Left colon (tissue), 2 donors: ENCODE data around the gene CDH23. TPM values are rescaled to one million over a fixed set of nuclear protein-coding genes. Genes with fewer than 3 reads are reported as not detected.

Experiments
- ATAC-seq: fragments of 200-7000 bp; cut with Tn5 transposase; one replicate; pipeline ENCODE4 v1.9.1; 2020; ENCODE audit warnings: mild to moderate bottlenecking, moderate library complexity
- DNase-seq, 2 donors: peaks; one replicate each; pipeline ENCODE4 v3.0.0-alpha.2; 2020
- intact Hi-C, 2 donors: fragments of 100-400 bp; cut with DNase I in 1 of 2; cut with micrococcal nuclease in 1 of 2; formaldehyde crosslinking; loops; one replicate each; pipeline versions ENCODE4 v1.11.2 to v1.14.0; 2022; cut with DNase I, micrococcal nuclease
- total RNA-seq, 2 donors: library from RNA; stranded (reverse); fragmentation: NEBNext Ultra II Directional; extraction: Animal tissue kit (Norgen Biotek cat#: 25700); gene quantifications; one replicate each; pipeline ENCODE4 v1.2.1, GENCODE V29; 2021
- donor health status: DM: no; HTN: no; CAD: no.
- donor health status: DM: yes; HTN: yes; CAD: no.

CDH23 gene
- total RNA-seq, 2 donors from 2014 or later = 2.2 to 2.5 TPM

GRCh38 chr10:71829896-71830295, 433.2 kb downstream of the CDH23 start:
- DNase-seq = no peak
- no peak for ATAC-seq
- intact Hi-C loops = loop anchor here in 1 of 2 donors (10.0 kb wide), 1 partner anchor 65 kb away; no protein-coding TSS in a partner anchor

- intact Hi-C loops = loop anchor here in 1 of 2 donors (10.0 kb wide), 1 partner anchor 64 kb away; no protein-coding TSS in a partner anchor
- no peak for DNase-seq
- no peak for ATAC-seq
Observed at GRCh38 chr10:71830726-71831125, 434.0 kb downstream of the CDH23 start.

GRCh38 chr10:71831646-71832552, 435.2 kb downstream of the CDH23 start:
- intact Hi-C loops = loop anchor here in 1 of 2 donors (10.0 kb wide), 1 partner anchor 63 kb away; no protein-coding TSS in a partner anchor
- ATAC-seq = peak; percentile 85
- DNase-seq = no peak

DNA sequence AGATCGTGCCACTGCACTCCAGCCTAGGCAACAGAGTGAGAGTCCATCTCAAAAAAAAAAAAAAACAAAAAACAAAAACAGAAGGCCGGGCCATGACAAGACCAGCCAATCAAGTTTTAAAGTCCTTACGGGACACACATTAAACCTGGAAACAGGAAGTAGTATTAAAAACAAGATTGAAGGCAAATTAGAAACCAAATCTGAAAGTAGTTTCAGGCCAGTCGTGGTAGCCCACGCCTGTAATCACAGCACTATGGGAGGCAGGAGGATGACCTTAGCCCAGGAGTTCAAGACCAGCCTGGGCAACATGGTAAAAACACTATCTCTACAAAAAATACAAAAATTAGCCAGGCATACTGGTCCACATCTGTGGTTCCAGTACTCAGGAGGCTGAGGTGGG, 436.2 kb downstream of the CDH23 start:
- DNase-seq = no peak
- ATAC-seq = peak; percentile 48
- intact Hi-C loops = loop anchor here in 1 of 2 donors (10.0 kb wide), 1 partner anchor 62 kb away; no protein-coding TSS in a partner anchor

DNA sequence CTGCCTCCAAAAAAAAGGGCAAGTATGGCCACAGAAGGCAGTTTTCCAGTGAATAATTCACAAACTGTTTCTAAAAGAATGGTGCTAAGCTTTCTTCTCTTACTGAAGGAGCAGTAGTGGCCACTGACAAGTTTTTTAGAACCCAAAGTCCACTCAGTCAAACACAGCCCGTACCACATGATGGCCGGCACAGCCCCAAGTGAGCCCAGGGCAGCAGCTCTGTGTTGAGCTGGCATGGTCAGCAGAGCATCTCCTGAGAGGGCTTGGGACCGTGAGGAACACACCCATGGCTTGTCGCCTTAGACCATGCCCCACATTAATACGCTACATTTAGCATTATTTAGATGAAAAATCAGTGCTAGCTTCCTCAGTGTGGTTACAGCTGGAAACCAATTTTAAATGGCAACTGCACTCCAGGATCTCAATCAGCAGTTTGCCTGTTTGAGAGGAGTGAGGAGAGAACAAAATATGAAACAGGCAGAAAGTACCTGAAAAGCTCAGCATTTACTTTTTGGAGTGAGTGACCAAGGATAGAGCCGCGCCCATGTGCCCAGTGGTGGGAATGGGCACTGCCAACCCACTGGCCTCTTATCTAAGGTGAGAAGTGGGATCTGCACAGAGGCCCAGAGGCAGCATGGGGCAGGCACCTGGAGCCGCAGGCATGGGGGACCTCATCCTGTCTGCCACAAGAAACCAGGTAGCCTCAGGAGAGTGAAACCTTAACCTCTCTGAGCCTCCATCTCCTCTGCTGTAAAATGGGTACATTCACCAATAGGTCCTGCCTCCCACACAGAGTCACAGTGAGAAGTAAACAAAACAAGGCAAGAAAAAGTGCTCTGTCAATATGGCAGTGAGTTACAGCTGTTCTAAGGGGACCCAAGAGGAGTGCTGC, 437.0 kb downstream of the CDH23 start:
- intact Hi-C loops = loop anchor here in 1 of 2 donors (10.0 kb wide), 1 partner anchor 61 kb away; no protein-coding TSS in a partner anchor
- no peak for DNase-seq
- ATAC-seq = no peak

GRCh38 chr10:71834343-71834674, 437.6 kb downstream of the CDH23 start:
- intact Hi-C loops = loop anchor here in 1 of 2 donors (10.0 kb wide), 1 partner anchor 60 kb away; no protein-coding TSS in a partner anchor
- DNase-seq = no peak
- no peak for ATAC-seq

GRCh38 chr10:71835671-71836595, 439.2 kb downstream of the CDH23 start:
- DNase-seq = peak in 1 of 2 donors; percentile 49

GRCh38 chr10:71836596-71836974, 439.9 kb downstream of the CDH23 start:
- DNase-seq = no peak
- intact Hi-C loops = loop anchor here in 1 of 2 donors (10.0 kb wide), 1 partner anchor 58 kb away; no protein-coding TSS in a partner anchor
- no peak for ATAC-seq

More at GRCh38 chr10:71835671-71836595, 439.2 kb downstream of the CDH23 start:
- no peak for ATAC-seq
- intact Hi-C loops = loop anchor here in 1 of 2 donors (10.0 kb wide), 1 partner anchor 59 kb away; no protein-coding TSS in a partner anchor

GRCh38 chr10:71837098-71837827, 440.5 kb downstream of the CDH23 start:
- DNase-seq (no peak), ATAC-seq (no peak)
- intact Hi-C loops = loop anchor here in 1 of 2 donors (10.0 kb wide), 1 partner anchor 58 kb away; no protein-coding TSS in a partner anchor

GRCh38 chr10:71838264-71839211, 441.8 kb downstream of the CDH23 start:
- peak; percentile 49 for ATAC-seq

DNA sequence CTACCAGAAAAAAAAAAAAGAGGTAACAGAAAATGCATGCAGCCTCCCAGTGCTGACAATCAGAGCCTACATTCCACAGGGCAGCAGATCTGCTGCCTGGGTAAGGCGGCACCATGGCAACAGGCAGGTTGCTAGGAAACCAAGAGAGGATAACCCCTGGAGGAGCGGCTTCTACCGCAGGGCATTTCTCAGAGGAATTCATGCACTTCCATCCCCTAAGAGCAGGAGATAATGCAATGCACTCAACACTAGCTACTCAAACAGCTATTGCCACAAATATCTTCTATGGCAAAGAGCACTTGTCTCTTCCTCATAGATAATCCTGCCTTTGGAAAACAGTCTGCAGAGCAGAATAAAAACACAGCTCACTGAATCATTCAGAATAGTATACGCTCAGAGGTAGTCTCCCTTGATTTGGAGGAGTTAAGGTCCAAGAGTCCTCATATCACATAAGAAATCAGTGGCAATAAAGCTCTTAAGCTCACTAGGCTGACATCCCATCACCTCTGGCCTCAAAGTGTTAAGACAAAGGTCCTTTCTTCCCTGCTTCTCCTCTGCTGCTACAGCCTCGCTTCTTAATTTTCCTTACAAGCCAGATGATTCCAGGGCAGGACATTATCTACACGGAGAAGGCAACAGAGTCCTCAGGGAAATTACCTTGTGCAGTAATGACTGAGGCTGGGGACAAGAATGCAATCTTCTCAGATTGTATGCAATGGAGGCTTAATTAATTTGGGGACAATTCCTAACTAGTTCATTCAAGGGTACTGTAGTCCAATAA, 443.6 kb downstream of the CDH23 start:
- ATAC-seq (peak; percentile 78), DNase-seq (peak; percentile 68 to 73)
- intact Hi-C loops = no loop called here

More at GRCh38 chr10:71838264-71839211, 441.8 kb downstream of the CDH23 start:
- DNase-seq = no peak
- intact Hi-C loops = loop anchor here in 1 of 2 donors (10.0 kb wide), 1 partner anchor 56 kb away; no protein-coding TSS in a partner anchor

DNA sequence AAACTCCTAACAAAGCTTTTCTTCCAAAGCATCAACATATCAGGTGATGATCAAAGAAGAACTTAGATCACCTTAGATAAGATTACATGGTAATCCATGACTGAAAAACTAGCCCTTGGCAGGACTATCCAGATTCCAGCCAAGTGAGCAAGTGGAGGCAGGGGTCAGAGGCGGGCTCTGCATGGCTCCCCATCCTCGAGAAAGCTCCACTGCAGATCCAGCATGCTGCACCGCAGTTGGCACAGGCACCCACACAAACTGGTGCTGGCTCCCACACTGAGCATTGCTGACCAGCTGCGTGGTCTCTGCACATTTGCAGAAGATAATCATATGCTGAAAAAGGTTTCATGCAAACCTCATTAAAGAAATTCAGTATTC, 444.2 kb downstream of the CDH23 start:
- intact Hi-C loops = no loop called here
- ATAC-seq (no peak), DNase-seq (no peak)

DNA sequence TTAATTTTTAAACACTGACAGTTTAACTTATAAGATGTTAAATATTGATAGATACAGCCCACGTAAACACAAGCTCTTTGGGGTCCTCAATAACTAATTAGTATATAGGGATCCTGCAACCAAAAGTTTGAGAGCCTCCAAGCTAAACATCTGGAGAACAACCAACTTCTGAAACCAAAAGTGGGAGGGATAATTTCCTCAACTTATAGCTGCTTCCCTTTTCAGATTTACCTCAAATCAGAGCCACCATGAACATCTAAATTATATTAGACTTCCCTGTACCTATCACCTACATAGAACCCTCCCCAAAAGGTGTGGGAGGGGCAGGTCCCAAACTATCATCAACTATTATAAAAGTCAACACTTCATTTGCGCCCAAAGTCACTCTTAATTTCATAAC, 445.7 kb downstream of the CDH23 start:
- intact Hi-C loops = no loop called here
- no peak for ATAC-seq
- no peak for DNase-seq

GRCh38 chr10:71842856-71843686, 446.4 kb downstream of the CDH23 start:
- ATAC-seq = no peak

DNA sequence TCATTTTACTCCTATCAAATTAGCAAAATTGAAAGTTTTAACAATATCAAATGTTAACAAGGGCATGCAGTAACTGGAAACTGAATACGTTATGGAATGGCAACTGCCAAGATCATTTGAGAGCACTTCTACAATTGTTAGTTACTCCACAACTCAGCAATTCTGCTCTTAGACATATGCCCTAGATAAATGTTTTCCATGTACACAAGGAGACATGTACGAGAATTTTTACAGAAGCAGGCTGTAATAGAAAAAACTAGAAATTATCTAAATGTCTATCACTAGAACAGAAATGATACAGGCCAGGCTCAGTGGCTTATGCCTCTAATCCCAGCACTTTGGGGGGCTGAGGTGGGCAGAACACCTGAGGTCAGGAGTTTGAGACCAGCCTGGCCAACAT, 447.4 kb downstream of the CDH23 start:
- ATAC-seq (no peak), DNase-seq (no peak)
- intact Hi-C loops = no loop called here

More at GRCh38 chr10:71842856-71843686, 446.4 kb downstream of the CDH23 start:
- DNase-seq = no peak
- intact Hi-C loops = no loop called here
